IMR-90 (cell line): ENCODE measurements around the gene COL8A1. TPM values are rescaled to one million over a fixed set of nuclear protein-coding genes. Genes with fewer than 3 reads are reported as not detected.

Source experiments
- ATAC-seq: fragments of 200-7000 bp; cut with Tn5 transposase; 2 replicates; pipeline ENCODE4 v1.9.1; 2020; ENCODE audit warnings: low read depth, mild to moderate bottlenecking, moderate library complexity
- BruUV-seq: library from RNA; stranded (reverse); fragments of 400-500 nt; replicated peaks from 2 replicates; lab custom pipeline; 2021; lab: Mats Ljungman, UMichigan
- CTCF ChIA-PET: fragments of 300-600 bp; formaldehyde crosslinking; extraction: SDS; loops from one replicate; lab custom pipeline; 2021; ENCODE audit warnings: antibody characterized with exemption; lab: Yijun Ruan, JAX
- POLR2A ChIA-PET: fragments of 300-600 bp; sonication (Branson Sonifier 250); formaldehyde crosslinking; loops from one replicate; lab custom pipeline; 2022; ENCODE audit warnings: antibody characterized with exemption; ENCODE audit not compliant: unreplicated experiment; lab: Charles Lee
- DNase-seq: peaks from one replicate; pipeline ENCODE4 v3.0.0; 2013
- H2AFZ ChIP-seq: replicated peaks from 2 replicates; pipeline ENCODE3; 2013; ENCODE audit warnings: low read length, mild to moderate bottlenecking; ENCODE audit not compliant: poor library complexity
- H2AK5ac ChIP-seq: 2 replicates; pipeline ENCODE4 v1.6.1; 2013; ENCODE audit warnings: low read depth, low read length, inconsistent platforms
- H2AK9ac ChIP-seq: replicated peaks from 2 replicates; pipeline ENCODE3; 2013; ENCODE audit warnings: mild to moderate bottlenecking, low read depth, low read length, moderate library complexity; ENCODE audit not compliant: poor library complexity
- H2BK120ac ChIP-seq: 2 replicates; pipeline ENCODE4 v1.6.1; 2013; ENCODE audit warnings: low read depth, low read length, inconsistent platforms
- H2BK15ac ChIP-seq: 3 replicates; pipeline ENCODE4 v1.6.1; 2013; ENCODE audit warnings: low read depth, low read length, inconsistent platforms
- H2BK20ac ChIP-seq: 2 replicates; pipeline ENCODE4 v1.6.1; 2013; ENCODE audit warnings: low read depth, mild to moderate bottlenecking, inconsistent platforms, low read length, moderate library complexity
- H2BK5ac ChIP-seq: 2 replicates; pipeline ENCODE4 v1.6.1; 2013; ENCODE audit warnings: mild to moderate bottlenecking, low read depth, low read length, inconsistent platforms; ENCODE audit not compliant: poor library complexity, severe bottlenecking
- H3K14ac ChIP-seq: replicated peaks from 2 replicates; pipeline ENCODE4 v1.6.1; 2013; ENCODE audit warnings: low read depth, low read length, inconsistent platforms
- H3K18ac ChIP-seq: 2 replicates; pipeline ENCODE4 v1.6.1; 2013; ENCODE audit warnings: low read depth, low read length, control low read depth
- H3K23ac ChIP-seq: 2 replicates; pipeline ENCODE4 v1.6.1; 2013; ENCODE audit warnings: low read depth, low read length, inconsistent platforms
- H3K27ac ChIP-seq: 2 replicates; pipeline ENCODE4 v1.5.1; 2013; ENCODE audit warnings: mild to moderate bottlenecking, control low read depth, low read length; ENCODE audit not compliant: insufficient read depth
- H3K27me3 ChIP-seq: 2 replicates; pipeline ENCODE4 v1.6.1; 2013; ENCODE audit warnings: low read length; ENCODE audit not compliant: control insufficient read depth, insufficient read depth
- H3K36me3 ChIP-seq: 2 replicates; pipeline ENCODE4 v1.6.1; 2013; ENCODE audit warnings: low read length, mixed read lengths; ENCODE audit not compliant: control insufficient read depth, insufficient read depth
- H3K4ac ChIP-seq: 2 replicates; pipeline ENCODE4 v1.6.1; 2013; ENCODE audit warnings: low read depth, low read length, inconsistent platforms
- H3K4me1 ChIP-seq: 2 replicates; pipeline ENCODE4 v1.6.1; 2013; ENCODE audit warnings: low read length, mixed read lengths; ENCODE audit not compliant: control insufficient read depth, insufficient read depth
- H3K4me2 ChIP-seq: 2 replicates; pipeline ENCODE4 v1.6.1; 2013; ENCODE audit warnings: low read depth, mild to moderate bottlenecking, control low read depth, low read length, moderate library complexity
- H3K4me3 ChIP-seq: 2 replicates; pipeline ENCODE4 v1.5.1; 2013; ENCODE audit warnings: low read depth, mild to moderate bottlenecking, control low read depth, low read length, moderate library complexity; ENCODE audit not compliant: insufficient read depth
- H3K56ac ChIP-seq: 2 replicates; pipeline ENCODE4 v1.6.1; 2013; ENCODE audit warnings: low read length, inconsistent platforms; ENCODE audit not compliant: insufficient read depth; ENCODE audit errors: extremely low read depth
- H3K79me1 ChIP-seq, 2 experiments: 2 replicates each; pipeline ENCODE4 v1.6.1; 2013; ENCODE audit warnings: low read length in 2 of 2, inconsistent platforms in 1 of 2, low read depth in 1 of 2
- H3K9ac ChIP-seq: 2 replicates; pipeline ENCODE4 v1.6.1; 2013; ENCODE audit warnings: low read depth, low read length, control low read depth
- H3K9me1 ChIP-seq: 2 replicates; pipeline ENCODE4 v1.6.1; 2013; ENCODE audit warnings: low read length, inconsistent platforms; ENCODE audit not compliant: insufficient read depth
- H3K9me3 ChIP-seq: 2 replicates; pipeline ENCODE4 v1.6.1; 2013; ENCODE audit warnings: low read length; ENCODE audit not compliant: control insufficient read depth, insufficient read depth
- H4K20me1 ChIP-seq: 2 replicates; pipeline ENCODE4 v1.6.1; 2013; ENCODE audit warnings: low read length, inconsistent platforms; ENCODE audit not compliant: insufficient read depth
- H4K5ac ChIP-seq: 2 replicates; pipeline ENCODE4 v1.6.1; 2013; ENCODE audit warnings: mild to moderate bottlenecking, low read depth, low read length, control low read depth
- H4K8ac ChIP-seq, 2 experiments: 2 replicates each; pipeline ENCODE4 v1.6.1; 2013; ENCODE audit warnings: low read depth in 2 of 2, low read length in 2 of 2, control low read depth in 1 of 2, inconsistent platforms in 1 of 2
- H4K91ac ChIP-seq: 2 replicates; pipeline ENCODE4 v1.6.1; 2013; ENCODE audit warnings: low read depth, low read length, inconsistent platforms; ENCODE audit not compliant: insufficient read depth
- BHLHE40 ChIP-seq: fragments of 150-350 bp; IDR thresholded peaks from 2 replicates; pipeline ENCODE4 v1.6.1; 2016; ENCODE audit warnings: mild to moderate bottlenecking, low read depth, low read length
- CEBPB ChIP-seq: IDR thresholded peaks from 2 replicates; pipeline ENCODE4 v1.6.1; 2012; ENCODE audit warnings: low read depth, low read length, improper control_type of control experiment
- CHD1 ChIP-seq: IDR thresholded peaks from 2 replicates; pipeline ENCODE4 v1.6.1; 2012; ENCODE audit warnings: low read depth, low read length, improper control_type of control experiment
- FOS ChIP-seq: fragments of 150-350 bp; IDR thresholded peaks from 2 replicates; pipeline ENCODE4 v1.6.1; 2016; ENCODE audit warnings: low read depth, low read length
- MAFK ChIP-seq: IDR thresholded peaks from 2 replicates; pipeline ENCODE4 v1.6.1; 2012; ENCODE audit warnings: low read depth, low read length, improper control_type of control experiment
- MAZ ChIP-seq: IDR thresholded peaks from 2 replicates; pipeline ENCODE4 v1.6.1; 2012; ENCODE audit warnings: low read depth, mild to moderate bottlenecking, low read length, improper control_type of control experiment, moderate library complexity, borderline replicate concordance
- MXI1 ChIP-seq: IDR thresholded peaks from 2 replicates; pipeline ENCODE4 v1.6.1; 2012; ENCODE audit warnings: low read depth, mild to moderate bottlenecking, low read length, moderate library complexity, borderline replicate concordance
- NFE2L2 ChIP-seq: fragments of 150-350 bp; IDR thresholded peaks from 2 replicates; pipeline ENCODE4 v1.6.1; 2016; ENCODE audit warnings: low read depth, mild to moderate bottlenecking, low read length
- POLR2A ChIP-seq: IDR thresholded peaks from 2 replicates; pipeline ENCODE4 v1.6.1; 2012; ENCODE audit warnings: mild to moderate bottlenecking, low read depth, low read length
- RCOR1 ChIP-seq: IDR thresholded peaks from 2 replicates; pipeline ENCODE4 v1.6.1; 2012; ENCODE audit warnings: mild to moderate bottlenecking, low read length, improper control_type of control experiment; ENCODE audit not compliant: insufficient replicate concordance
- RFX5 ChIP-seq: IDR thresholded peaks from 2 replicates; pipeline ENCODE4 v1.8.0; 2012; ENCODE audit warnings: low read depth, mild to moderate bottlenecking, low read length, moderate library complexity
- SMC3 ChIP-seq: fragments of 150-350 bp; IDR thresholded peaks from 2 replicates; pipeline ENCODE4 v1.6.1; 2016; ENCODE audit warnings: low read depth, mild to moderate bottlenecking, antibody characterized with exemption, low read length, moderate library complexity
- WGBS, 2 experiments: methylation state at CpG; one replicate each; pipeline versions ENCODE4 v1.1.5 to v1.1.7; 2013; ENCODE audit warnings: missing lambda C conversion rate in 2 of 2; ENCODE audit not compliant: insufficient read length in 1 of 2; ENCODE audit errors: extremely low coverage in 2 of 2; 5-methylcytosine and 5-hydroxymethylcytosine counted together
- dilution Hi-C: fragments of 300-500 bp; cut with HindIII; formaldehyde crosslinking; loops from one replicate; pipeline ENCODE4 v1.14.3; 2018; ENCODE audit warnings: low sequenced_read_pairs; ENCODE audit not compliant: unreplicated experiment
- in situ Hi-C: fragments of 300-500 bp; cut with MboI; formaldehyde crosslinking; loops from 3 replicates; pipeline ENCODE4 v1.14.3; 2019; ENCODE audit warnings: low sequenced_read_pairs, inconsistent platforms, mixed read lengths
- intact Hi-C: fragments of 100-400 bp; cut with micrococcal nuclease; formaldehyde crosslinking; loops from 2 replicates; pipeline ENCODE4 v1.10.0; 2022
- polyA plus RNA-seq, 3 experiments: library from polyadenylated mRNA; depleted of rRNA; stranded (reverse); fragments of >200 nt; gene quantifications; 2 replicates each; pipeline ENCODE4 v1.2.3, GENCODE V29; 2012; ENCODE audit warnings: low replicate concordance in 1 of 3
- total RNA-seq: library from RNA; depleted of rRNA; stranded (reverse); fragments of >200 nt; gene quantifications from 2 replicates; pipeline ENCODE4 v1.2.3, GENCODE V29; 2012
- TF ChIP-seq, protein P1 (sequence below): fragments of 150-350 bp; IDR thresholded peaks from 2 replicates; pipeline ENCODE4 v1.6.1; 2016; ENCODE audit warnings: low read depth, mild to moderate bottlenecking, low read length, moderate library complexity, borderline replicate concordance
- TF ChIP-seq, protein P2 (sequence below): fragments of 150-350 bp; IDR thresholded peaks from 2 replicates; pipeline ENCODE4 v1.6.1; 2017; ENCODE audit warnings: mild to moderate bottlenecking, antibody characterized with exemption, low read length, low read depth
- TF ChIP-seq, protein P3 (sequence below): conservative IDR thresholded peaks from 2 replicates; pipeline ENCODE4 v1.5.1; 2012; ENCODE audit warnings: mild to moderate bottlenecking, low read depth, low read length, improper control_type of control experiment

The COL8A1 gene
- total and polyA plus RNA-seq, 2 of the 4 experiments (the other 2 are of a cell fraction), result 119 to 151 TPM

DNA sequence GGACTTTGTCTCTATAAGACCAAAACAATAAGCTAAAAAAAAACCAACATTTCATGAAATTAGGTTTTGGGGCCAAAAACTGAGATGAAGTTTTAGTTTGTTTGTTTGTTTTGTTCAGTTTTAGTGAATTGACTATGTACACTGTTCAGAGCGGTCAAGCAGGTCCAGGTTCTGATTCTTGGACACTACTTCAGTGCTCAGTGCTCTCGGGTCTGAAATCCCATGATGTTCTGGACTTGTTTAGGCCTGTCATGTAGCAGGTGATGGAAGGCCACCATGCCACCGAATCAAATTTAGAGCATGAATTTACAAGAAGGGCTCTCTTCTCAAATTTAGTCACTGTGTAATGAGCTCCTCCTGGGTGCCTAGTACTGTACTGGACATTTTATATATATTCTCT, 45.5 kb downstream of the COL8A1 start:
- POLR2A ChIA-PET, result interaction anchor here (0.7 kb wide), 1 partner anchor 46 kb away, joined by 3 read pairs; the partner anchor contains the start of gene COL8A1
- Histone ChIP-seq H3K27ac (no peak overlapping the region), H4K8ac (no peak overlapping the region), H2AK9ac (no peak overlapping the region), H3K9me3 (no peaks in the 10 kb centered on the region), H3K4me1 (peaks cover 2% of the 10 kb centered on the region; the same call in 1 of the 2 replicates), H2AK5ac (no peak overlapping the region), H3K9ac (no peak overlapping the region), H3K18ac (peak overlapping the region; percentile 65; the same call in 1 of the 2 replicates), H3K27me3 (no peaks in the 10 kb centered on the region), H3K23ac (no peak overlapping the region), H2AFZ (no peak overlapping the region), H4K91ac (no peak overlapping the region), H3K4ac (no peak overlapping the region), H4K5ac (peak overlapping the region; percentile 42; the same call in 1 of the 2 replicates), H3K4me3 (no peak overlapping the region), H3K79me1 (peaks cover 32 to 41% of the 10 kb centered on the region in 2 experiments), H2BK20ac (no peak overlapping the region; the same call in 1 of the 2 replicates), H3K56ac (no peak overlapping the region), H2BK5ac (no peak overlapping the region), H2BK15ac (peak overlapping the region; percentile 9; the same call in 1 of the 3 replicates), H3K36me3 (no peaks in the 10 kb centered on the region), H3K14ac (no peak overlapping the region; the same call in 1 of the 2 replicates), H4K20me1 (no peaks in the 10 kb centered on the region), H2BK120ac (no peak overlapping the region), H3K9me1 (no peaks in the 10 kb centered on the region; the same call in 1 of the 2 replicates), H3K4me2 (no peak overlapping the region)
- CTCF ChIA-PET, result interaction anchor here (1.1 to 1.6 kb wide), 5 partner anchors 38 to 660 kb away, joined by 4 to 5 read pairs (median 4); no protein-coding TSS in a partner anchor
- TF ChIP-seq CEBPB (no peak), RFX5 (no peak), RCOR1 (no peak), MAFK (no peak), POLR2A (no peak), SMC3 (no peak), MXI1 (no peak), FOS (no peak), CHD1 (no peak), MAZ (no peak), BHLHE40 (no peak), NFE2L2 (no peak)
- TF ChIP-seq, protein P1, sequence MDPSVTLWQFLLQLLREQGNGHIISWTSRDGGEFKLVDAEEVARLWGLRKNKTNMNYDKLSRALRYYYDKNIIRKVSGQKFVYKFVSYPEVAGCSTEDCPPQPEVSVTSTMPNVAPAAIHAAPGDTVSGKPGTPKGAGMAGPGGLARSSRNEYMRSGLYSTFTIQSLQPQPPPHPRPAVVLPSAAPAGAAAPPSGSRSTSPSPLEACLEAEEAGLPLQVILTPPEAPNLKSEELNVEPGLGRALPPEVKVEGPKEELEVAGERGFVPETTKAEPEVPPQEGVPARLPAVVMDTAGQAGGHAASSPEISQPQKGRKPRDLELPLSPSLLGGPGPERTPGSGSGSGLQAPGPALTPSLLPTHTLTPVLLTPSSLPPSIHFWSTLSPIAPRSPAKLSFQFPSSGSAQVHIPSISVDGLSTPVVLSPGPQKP, result no peak
- TF ChIP-seq, protein P2, sequence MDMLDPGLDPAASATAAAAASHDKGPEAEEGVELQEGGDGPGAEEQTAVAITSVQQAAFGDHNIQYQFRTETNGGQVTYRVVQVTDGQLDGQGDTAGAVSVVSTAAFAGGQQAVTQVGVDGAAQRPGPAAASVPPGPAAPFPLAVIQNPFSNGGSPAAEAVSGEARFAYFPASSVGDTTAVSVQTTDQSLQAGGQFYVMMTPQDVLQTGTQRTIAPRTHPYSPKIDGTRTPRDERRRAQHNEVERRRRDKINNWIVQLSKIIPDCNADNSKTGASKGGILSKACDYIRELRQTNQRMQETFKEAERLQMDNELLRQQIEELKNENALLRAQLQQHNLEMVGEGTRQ, result no peak
- TF ChIP-seq, protein P3, sequence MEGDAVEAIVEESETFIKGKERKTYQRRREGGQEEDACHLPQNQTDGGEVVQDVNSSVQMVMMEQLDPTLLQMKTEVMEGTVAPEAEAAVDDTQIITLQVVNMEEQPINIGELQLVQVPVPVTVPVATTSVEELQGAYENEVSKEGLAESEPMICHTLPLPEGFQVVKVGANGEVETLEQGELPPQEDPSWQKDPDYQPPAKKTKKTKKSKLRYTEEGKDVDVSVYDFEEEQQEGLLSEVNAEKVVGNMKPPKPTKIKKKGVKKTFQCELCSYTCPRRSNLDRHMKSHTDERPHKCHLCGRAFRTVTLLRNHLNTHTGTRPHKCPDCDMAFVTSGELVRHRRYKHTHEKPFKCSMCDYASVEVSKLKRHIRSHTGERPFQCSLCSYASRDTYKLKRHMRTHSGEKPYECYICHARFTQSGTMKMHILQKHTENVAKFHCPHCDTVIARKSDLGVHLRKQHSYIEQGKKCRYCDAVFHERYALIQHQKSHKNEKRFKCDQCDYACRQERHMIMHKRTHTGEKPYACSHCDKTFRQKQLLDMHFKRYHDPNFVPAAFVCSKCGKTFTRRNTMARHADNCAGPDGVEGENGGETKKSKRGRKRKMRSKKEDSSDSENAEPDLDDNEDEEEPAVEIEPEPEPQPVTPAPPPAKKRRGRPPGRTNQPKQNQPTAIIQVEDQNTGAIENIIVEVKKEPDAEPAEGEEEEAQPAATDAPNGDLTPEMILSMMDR, result no peak
- in situ Hi-C loops, result loop anchor here (10.0 kb wide), 1 partner anchor 659 kb away; no protein-coding TSS in a partner anchor
- no TSS peak for BruUV-seq
- DNase-seq, result no peak
- 90% methylated on average over 2 of the region's 3 CpGs; no CpG with 5 or more reads in 1 of the 2 experiments for WGBS, 2 experiments
- dilution Hi-C loops, result no loop called here
- intact Hi-C loops, result no loop called here
- no peak for ATAC-seq
